Glutamatergic neuron (in vitro differentiated cells): ENCODE results near the gene CHIT1. TPM values are rescaled to one million over a fixed set of nuclear protein-coding genes. Genes with fewer than 3 reads are reported as not detected.
"Not testable (repeated sequence)": the region's sequence is repeated elsewhere in the genome, so short reads cannot be mapped to it uniquely, and the experiment has no call there.

Experiments used
- DNase-seq: peaks from one replicate; pipeline ENCODE4 v3.0.0; 2022
- H3K27ac Mint-ChIP-seq: one replicate; pipeline ENCODE4 v1.8.0; 2020; ENCODE audit warnings: mild to moderate bottlenecking, mixed read lengths, inconsistent platforms; ENCODE audit not compliant: unreplicated experiment
- H3K27me3 Mint-ChIP-seq: one replicate; pipeline ENCODE4 v1.8.0; 2020; ENCODE audit warnings: mild to moderate bottlenecking, moderate library complexity, mixed read lengths, inconsistent platforms; ENCODE audit not compliant: unreplicated experiment
- H3K36me3 Mint-ChIP-seq: one replicate; pipeline ENCODE4 v1.8.0; 2020; ENCODE audit warnings: mild to moderate bottlenecking, mixed read lengths, inconsistent platforms; ENCODE audit not compliant: unreplicated experiment
- H3K4me1 Mint-ChIP-seq: one replicate; pipeline ENCODE4 v1.8.0; 2020; ENCODE audit warnings: mild to moderate bottlenecking, low read depth, mixed read lengths, inconsistent platforms; ENCODE audit not compliant: unreplicated experiment
- H3K4me3 Mint-ChIP-seq: one replicate; pipeline ENCODE4 v1.8.0; 2020; ENCODE audit warnings: mild to moderate bottlenecking, mixed read lengths, inconsistent platforms; ENCODE audit not compliant: unreplicated experiment
- H3K9me3 Mint-ChIP-seq: one replicate; pipeline ENCODE4 v1.8.0; 2020; ENCODE audit warnings: mild to moderate bottlenecking, moderate library complexity, mixed read lengths, inconsistent platforms; ENCODE audit not compliant: unreplicated experiment
- CTCF ChIP-seq: fragments of 200-600 bp; sonication (generic); IDR thresholded peaks from one replicate; pipeline ENCODE4 v1.5.0; 2021; ENCODE audit not compliant: partially characterized antibody, unreplicated experiment
- total RNA-seq: library from RNA; stranded (reverse); fragmentation: NEBNext Ultra II Directional; extraction: Animal tissue kit (Norgen Biotek cat#: 25700); gene quantifications from one replicate; pipeline ENCODE4 v1.2.1, GENCODE V29; 2021; ENCODE audit not compliant: unreplicated experiment

Gene CHIT1
- total RNA-seq, 1 donor from 2014 or later = 0.10 TPM

DNA sequence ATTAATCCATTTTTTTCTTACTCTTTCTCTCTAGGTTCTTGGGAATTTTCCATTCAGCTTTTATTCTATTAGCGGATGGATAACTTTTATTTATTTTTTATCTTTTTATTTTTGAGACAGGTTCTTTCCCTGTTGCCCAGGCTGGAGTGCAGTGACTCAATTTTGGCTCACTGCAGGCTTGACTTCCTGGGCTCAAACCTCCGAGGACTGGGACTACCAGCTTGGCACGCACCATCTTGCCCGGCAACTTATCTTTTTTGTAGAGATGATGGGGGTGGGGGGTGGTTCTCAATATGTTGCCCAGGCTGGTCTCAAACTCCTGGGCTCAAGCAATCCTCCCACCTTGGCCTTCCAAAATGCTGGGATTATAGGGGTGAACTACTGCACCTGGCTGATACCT is 36.1 kb upstream of the CHIT1 start:
- DNase-seq = no peak
- no peak for TF ChIP-seq CTCF
- Mint-ChIP-seq H3K27me3 (peaks cover 5% of the 10 kb centered on the region), H3K4me3 (no peak overlapping the region), H3K9me3 (no peaks in the 10 kb centered on the region), H3K4me1 (peaks cover 13% of the 10 kb centered on the region), H3K36me3 (no peaks in the 10 kb centered on the region), H3K27ac (no peak overlapping the region)

GRCh38 chr1:203264052-203264501 is 34.6 kb upstream of the CHIT1 start:
- Mint-ChIP-seq H3K9me3 (no peaks in the 10 kb centered on the region), H3K4me3 (no peak overlapping the region), H3K36me3 (no peaks in the 10 kb centered on the region), H3K4me1 (peaks cover 13% of the 10 kb centered on the region), H3K27ac (no peak overlapping the region), H3K27me3 (peaks cover 5% of the 10 kb centered on the region)
- no peak for DNase-seq
- no peak for TF ChIP-seq CTCF

DNA sequence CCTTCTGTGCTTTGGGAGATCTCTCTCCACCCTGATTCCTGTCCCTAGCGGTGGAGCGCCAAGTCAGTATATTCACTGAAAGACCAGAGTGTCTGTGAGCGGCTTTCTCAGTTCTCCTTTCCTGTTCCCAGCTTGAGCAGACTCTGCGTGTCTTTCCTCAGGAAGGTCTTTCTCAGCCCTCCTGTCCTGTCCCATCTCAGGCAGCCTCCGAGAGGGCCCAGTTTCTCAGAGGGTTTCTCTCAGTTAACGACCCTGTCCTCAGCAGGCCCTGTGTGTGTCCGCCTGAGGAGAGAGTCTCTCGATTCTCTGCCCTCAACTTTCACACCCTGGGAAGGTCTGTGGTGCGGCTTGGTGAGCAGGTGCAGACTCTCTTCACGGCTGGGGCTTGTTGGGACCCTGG is 34.0 kb upstream of the CHIT1 start:
- no peaks in the 10 kb centered on the region for H3K36me3 Mint-ChIP-seq
- H3K4me3 Mint-ChIP-seq = no peak overlapping the region
- H3K9me3 Mint-ChIP-seq = no peaks in the 10 kb centered on the region
- no peak for DNase-seq
- peaks cover 5% of the 10 kb centered on the region for H3K27me3 Mint-ChIP-seq
- no peak for TF ChIP-seq CTCF
- no peak overlapping the region for H3K27ac Mint-ChIP-seq
- peaks cover 13% of the 10 kb centered on the region for H3K4me1 Mint-ChIP-seq

DNA sequence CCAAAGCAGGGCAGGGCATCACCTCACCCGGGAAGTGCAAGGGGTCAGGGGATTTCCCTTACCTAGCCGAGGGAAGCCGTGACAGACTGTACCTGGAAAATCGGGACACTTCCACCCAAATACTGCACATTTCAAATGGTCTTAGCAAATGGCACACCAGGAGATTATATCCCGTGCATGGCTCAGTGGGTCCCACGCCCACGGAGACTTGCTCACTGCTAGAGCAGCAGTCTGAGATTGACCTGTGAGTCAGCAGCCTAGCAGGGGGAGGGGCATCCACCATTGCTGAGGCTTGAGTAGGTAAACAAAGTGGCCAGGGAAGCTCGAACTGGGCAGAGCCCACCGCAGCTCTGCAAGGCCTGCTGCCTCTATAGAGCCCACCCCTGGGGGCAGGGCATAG is 27.2 kb upstream of the CHIT1 start:
- H3K27ac Mint-ChIP-seq, H3K27me3 Mint-ChIP-seq, H3K9me3 Mint-ChIP-seq, H3K4me1 Mint-ChIP-seq, H3K4me3 Mint-ChIP-seq, DNase-seq: not testable (repeated sequence)
- H3K36me3 Mint-ChIP-seq = peaks cover 31% of the 10 kb centered on the region

DNA sequence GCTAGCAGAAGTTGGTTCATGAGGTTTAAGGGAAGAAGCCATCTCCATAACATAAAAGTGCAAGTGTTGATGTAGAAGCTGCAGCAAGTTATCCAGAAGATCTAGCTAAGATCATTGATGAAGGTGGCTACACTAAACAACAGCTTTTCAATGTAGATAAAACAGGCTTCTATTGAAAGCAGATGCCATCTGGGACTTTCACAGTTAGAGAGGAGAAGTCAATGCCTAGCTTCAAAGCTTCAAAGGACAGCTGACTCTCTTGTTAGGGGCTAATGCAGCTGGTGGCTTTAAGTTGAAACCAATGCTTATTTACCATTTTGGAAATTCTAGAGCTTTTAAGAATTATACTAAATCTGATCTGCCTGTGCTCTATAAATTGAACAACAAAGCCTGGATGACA is 25.3 kb upstream of the CHIT1 start:
- H3K27ac Mint-ChIP-seq, DNase-seq, H3K9me3 Mint-ChIP-seq, H3K27me3 Mint-ChIP-seq, H3K4me1 Mint-ChIP-seq, H3K4me3 Mint-ChIP-seq: not testable (repeated sequence)
- peaks cover 31% of the 10 kb centered on the region for H3K36me3 Mint-ChIP-seq

- TF ChIP-seq CTCF = no peak
- H3K4me3 Mint-ChIP-seq = no peak overlapping the region
- H3K27ac Mint-ChIP-seq = no peak overlapping the region
- DNase-seq = no peak
- peaks cover 5% of the 10 kb centered on the region for H3K9me3 Mint-ChIP-seq
- peaks cover 29% of the 10 kb centered on the region for H3K36me3 Mint-ChIP-seq
- no peaks in the 10 kb centered on the region for H3K27me3 Mint-ChIP-seq
- H3K4me1 Mint-ChIP-seq = peaks cover 5% of the 10 kb centered on the region
These were observed 23.2 kb upstream of the CHIT1 start for GRCh38 chr1:203252678-203253077.
